GM15510 (cell line): ENCODE results near the gene PTPRF.

Source experiments
- POLR2A ChIP-seq: IDR thresholded peaks from 3 replicates; pipeline ENCODE4 v1.6.1; 2011; ENCODE audit warnings: borderline replicate concordance; ENCODE audit not compliant: insufficient read length; ENCODE audit errors: extremely low read depth

The PTPRF gene

DNA sequence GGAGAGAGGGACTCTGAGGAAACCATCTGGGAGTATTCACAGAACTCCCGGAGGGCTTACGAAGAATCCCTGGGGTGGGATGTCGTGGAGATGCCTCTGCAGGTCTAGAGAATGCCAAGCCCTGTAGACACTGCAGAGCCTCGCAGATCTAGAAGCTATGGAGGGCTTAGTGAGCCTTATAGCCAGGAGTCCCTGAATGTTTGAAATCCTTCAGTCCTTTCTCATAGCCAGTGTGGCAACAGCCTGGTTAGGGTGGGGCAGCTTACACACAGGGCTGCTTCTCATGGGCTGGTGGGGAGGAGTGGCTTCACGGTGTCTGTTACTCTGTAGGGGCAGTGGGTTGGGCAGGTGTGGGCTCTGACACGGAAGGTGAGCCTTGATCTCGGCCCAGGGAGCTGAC, 75.1 kb downstream of the PTPRF start:
- no peak for TF ChIP-seq POLR2A

DNA sequence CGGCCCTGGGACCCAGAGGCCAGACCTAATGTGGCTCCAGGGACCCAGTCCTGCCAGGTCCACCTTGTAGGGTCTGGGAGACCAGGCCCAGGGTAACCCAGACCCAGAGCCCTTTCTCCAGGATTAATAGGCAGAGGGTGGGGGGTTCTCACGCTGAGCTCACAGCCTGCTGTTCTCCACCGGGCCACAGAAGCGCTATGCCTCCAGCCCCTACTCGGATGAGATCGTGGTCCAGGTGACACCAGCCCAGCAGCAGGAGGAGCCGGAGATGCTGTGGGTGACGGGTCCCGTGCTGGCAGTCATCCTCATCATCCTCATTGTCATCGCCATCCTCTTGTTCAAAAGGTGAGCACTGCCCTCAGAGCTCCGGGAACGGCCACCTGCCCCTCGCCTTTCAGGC, 75.9 kb downstream of the PTPRF start:
- no peak for TF ChIP-seq POLR2A

DNA sequence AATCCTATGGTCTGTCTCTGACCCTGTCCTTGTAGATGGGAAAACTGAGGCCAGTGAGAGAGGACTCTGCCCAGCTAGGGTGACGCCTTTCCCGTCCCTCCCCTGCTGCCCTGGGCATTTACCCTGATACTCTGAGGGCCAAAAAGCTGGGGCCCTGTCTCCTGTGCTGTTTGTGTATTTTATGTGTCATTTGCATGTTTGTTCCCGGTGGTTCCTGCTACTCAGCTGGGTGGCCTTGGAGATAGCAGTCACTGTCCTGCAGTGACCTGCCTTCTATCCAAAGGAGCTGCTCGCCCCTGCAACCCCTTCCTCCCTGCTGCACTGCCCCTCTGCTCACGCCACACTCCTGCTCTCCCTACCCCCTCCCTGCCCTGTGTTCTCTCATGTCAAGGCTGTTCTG, 78.1 kb downstream of the PTPRF start:
- no peak for TF ChIP-seq POLR2A

DNA sequence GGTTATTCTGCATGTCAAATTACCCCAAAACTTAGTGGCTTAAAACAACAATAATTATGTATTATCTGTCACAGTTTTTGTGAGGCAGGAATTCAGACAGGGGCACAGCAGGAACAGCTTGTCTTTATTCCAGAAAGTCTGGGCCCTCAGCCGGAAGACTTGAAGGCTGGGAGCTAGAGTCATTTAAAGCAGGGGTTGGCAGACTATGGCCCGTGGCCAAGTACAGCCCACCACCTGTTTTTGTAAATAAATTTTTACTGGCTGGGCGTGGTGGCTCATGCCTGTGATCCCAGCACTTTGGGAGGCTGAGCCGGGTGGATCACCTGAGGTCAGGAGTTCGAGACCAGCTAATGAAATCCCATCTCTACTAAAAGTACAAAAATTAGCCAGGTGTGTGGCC, 79.7 kb downstream of the PTPRF start:
- no peak for TF ChIP-seq POLR2A

DNA sequence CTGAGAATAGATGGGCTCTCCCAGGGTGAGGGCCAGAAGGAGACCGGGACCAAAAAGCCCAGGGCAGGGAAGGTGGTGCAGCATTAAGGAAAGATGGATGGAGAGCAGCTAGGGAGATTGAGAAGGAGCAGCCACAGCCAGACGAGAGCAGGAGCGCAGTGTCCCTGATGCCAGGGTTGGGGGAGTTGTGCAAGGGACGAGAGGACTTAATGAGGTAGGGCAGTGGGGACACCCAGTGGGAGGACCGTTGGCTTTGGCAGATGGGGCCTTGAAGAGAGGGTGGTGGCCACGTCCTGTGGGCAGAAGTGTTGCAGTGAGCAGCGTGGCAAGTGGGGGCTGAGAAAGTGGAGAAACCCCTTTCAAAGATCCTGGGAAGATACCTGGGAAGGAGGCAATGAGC, 81.3 kb downstream of the PTPRF start:
- no peak for TF ChIP-seq POLR2A

DNA sequence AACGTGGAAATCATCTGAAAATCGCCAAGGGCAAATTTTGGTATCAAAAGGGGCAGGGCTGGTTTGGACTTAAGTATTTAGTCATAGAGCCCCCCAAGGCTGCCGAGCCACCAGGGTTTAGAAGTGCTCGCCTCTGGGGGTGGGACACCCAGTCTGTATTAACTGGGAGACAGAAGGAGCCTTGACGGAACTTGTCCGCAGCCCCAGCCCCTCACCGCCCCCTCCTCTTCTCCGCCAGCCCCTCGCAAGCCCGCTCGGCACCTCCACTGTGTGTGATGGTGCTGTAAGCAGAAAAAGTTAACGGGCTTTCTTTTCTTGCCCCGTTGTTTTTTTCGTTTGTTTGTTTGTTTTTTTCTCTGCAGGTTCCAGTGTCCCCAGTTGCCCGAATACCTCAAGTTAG, 81.7 kb downstream of the PTPRF start:
- no peak for TF ChIP-seq POLR2A

DNA sequence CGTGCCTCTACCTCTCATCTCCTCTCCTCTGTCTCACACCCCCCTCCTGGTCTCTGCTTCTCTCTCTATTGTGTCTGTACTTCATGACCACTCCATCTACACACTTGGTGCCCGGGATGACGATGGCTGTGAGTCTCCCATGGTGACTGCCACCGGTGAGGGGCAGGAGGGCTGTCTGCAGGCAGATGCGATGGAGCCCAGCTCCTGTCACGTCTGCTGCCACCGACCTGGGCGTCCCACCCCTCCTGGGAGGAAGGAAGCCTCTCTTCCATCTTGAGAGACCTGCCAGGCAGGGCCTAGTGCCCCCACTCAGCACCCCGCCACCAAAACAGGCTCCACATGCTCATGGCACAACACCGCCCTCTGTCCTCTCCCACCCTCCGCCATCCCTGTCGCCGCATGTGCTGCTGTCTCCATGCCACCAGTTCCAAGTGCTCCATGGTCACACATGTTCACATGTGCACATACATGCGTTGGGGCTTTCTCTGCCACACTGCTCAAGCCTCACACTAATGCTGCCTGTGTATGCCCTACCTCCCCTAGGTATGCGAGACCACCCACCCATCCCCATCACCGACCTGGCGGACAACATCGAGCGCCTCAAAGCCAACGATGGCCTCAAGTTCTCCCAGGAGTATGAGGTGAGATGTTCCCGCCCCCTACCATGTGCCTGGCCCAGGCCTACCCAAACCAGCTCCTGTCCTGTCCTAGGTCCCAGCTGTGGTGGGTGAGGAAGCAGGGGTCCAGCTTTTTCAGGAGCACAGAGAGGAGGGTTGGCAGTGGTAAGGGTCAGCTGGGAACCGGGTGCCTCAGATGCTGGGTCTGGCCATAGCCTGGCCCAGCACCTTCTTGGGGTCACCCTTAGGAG, 82.6 kb downstream of the PTPRF start:
- TF ChIP-seq POLR2A = no peak

DNA sequence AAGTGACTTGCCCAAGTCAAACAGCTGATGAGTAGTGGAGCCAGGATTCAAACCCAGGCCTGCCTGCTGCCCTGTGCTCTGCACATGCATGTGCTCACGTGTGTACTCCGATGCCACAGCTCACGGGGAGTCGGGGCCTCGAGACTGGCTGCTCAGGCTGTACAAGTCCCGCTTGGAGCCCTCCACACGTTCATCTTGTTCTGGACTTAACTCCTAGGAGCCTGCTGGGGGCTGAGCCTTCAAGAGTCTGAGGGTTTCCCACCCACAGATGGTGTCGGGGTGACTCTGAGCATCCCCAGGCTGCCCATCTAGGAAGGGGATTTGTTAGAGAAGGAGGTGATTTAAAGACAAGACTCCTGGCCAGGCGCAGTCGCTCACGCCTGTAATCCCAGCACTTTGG, 83.5 kb downstream of the PTPRF start:
- TF ChIP-seq POLR2A = no peak

DNA sequence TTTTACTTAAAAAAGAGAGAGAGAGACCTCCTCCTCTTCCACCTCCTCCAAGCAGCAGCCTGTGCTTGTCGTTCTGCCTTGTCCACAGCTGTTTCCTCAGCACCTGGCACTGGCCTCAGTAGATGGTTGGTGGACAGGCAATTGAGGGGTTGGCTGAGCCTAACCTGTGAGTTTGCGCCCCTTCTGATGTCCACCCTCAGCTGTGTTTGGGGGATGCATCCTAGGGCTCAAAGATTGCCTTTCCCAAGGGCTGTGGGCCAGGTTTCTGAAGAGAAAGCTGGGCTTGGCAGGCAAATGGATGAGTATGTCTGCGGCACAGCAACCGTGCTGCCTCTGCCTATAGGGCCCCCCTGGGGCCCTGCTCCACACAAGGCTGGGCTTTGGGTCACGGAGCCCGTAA, 84.2 kb downstream of the PTPRF start:
- no peak for TF ChIP-seq POLR2A

DNA sequence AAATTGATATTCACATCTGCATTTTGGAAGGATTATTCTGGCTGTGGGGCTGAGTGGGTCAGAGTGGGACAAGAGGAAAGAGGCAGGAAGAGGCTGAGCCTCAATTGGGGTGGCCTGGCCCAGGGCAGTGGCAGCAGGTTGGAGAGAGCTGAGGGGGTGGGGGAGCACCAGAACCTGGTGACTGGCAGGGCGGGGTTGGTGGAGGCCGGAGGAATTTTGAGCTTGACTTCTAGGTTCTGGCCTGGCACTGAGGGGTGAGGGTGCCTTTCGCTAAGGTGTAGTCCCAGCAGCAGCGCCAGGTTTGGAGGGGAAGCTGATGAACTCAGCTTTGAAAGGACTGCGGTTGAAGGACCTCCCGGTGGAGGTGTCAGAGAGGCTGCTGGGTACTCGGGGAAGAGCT, 85.7 kb downstream of the PTPRF start:
- no peak for TF ChIP-seq POLR2A

DNA sequence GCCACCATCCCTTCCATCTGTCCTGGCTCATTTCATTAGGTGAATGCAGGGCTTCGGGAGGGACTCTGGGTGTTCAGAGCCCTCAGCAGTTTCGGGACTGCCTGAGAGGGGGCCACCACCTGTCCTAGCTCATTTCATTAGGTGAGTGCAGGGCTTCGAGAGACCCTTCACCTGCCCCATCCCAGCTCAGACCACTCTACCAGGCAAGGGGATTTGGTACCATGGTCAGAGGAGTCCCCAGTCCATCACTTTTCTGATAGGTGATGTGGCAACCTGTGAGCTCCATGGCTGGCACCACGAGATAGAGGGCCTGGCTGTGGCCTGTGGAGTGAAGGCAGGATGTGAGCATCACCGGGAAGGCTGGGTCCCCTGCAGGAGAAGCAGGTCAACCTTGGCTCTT, 86.3 kb downstream of the PTPRF start:
- no peak for TF ChIP-seq POLR2A

DNA sequence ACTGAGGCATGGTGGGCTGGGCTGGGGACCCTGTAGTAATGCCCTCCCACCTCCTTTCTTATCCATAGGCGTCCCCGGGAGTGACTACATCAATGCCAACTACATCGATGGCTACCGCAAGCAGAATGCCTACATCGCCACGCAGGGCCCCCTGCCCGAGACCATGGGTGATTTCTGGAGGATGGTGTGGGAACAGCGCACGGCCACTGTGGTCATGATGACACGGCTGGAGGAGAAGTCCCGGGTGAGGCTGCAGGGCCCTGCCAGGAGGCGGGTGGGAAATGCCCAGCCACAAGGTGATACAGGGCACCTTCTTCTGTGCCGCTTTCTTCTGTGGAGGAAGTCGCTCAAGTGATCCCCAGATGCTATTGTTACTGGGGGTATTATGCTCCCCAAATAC, 87.0 kb downstream of the PTPRF start:
- no peak for TF ChIP-seq POLR2A

DNA sequence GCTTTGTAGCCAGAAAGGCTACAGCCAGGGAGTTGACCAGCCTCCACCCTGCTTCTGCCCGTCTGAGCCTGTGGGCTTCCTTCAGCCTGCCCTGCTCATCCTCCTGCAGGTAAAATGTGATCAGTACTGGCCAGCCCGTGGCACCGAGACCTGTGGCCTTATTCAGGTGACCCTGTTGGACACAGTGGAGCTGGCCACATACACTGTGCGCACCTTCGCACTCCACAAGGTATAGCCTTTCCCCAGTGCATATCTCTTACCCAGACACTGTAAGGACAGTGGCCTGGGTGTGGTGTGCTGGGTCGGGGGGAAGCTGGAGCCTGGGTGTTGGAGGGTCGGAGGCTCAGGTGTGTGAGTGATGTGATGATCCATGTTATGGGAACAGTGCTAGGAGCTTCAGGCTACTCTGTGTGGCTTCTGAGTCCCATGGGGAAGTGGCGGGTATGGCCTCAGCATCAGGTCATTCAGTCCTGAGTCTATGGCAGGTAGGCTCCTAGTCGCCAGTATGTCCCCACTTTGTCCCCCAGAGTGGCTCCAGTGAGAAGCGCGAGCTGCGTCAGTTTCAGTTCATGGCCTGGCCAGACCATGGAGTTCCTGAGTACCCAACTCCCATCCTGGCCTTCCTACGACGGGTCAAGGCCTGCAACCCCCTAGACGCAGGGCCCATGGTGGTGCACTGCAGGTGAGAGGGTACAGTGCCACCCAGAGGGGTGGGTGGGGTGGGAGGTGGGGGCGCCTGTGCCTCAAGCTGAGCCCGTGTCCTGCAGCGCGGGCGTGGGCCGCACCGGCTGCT, 88.0 kb downstream of the PTPRF start:
- TF ChIP-seq POLR2A = no peak

DNA sequence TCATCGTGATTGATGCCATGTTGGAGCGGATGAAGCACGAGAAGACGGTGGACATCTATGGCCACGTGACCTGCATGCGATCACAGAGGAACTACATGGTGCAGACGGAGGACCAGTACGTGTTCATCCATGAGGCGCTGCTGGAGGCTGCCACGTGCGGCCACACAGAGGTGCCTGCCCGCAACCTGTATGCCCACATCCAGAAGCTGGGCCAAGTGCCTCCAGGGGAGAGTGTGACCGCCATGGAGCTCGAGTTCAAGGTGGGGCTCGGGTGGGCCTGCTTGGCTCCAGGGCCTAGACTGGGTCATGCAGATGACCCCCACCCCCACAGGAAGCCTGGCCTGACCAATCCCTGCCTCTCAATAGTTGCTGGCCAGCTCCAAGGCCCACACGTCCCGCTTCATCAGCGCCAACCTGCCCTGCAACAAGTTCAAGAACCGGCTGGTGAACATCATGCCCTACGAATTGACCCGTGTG, 88.7 kb downstream of the PTPRF start:
- no peak for TF ChIP-seq POLR2A

DNA sequence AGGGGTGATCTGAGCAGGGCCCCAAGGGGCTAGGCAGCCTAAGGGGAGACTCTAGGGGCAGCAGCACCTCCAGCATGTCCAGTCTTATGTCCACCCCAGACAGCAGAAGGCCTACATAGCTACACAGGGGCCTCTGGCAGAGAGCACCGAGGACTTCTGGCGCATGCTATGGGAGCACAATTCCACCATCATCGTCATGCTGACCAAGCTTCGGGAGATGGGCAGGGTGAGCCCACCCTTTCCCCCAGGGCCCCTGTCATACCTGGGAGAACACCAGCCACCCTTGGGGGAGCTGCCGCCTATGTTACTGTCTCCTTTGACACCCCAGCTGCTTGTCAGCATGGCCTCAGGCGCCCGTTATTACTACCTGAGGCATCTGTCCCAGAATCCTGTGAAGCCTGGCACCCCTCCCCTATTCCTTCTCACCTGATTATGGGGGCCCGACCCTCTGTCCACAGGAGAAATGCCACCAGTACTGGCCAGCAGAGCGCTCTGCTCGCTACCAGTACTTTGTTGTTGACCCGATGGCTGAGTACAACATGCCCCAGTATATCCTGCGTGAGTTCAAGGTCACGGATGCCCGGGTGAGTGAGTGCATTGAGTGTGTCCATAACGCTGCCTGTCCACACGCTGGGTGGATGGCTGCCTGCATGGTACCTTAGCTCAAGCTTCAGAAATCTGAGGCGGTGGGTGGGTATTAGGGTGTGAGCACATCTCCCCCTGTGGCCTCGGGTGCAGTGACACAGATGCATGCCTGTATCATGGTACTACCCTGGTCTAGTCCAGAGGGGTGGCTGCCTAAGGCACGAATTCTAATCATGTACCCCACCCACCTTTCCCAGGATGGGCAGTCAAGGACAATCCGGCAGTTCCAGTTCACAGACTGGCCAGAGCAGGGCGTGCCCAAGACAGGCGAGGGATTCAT, 89.6 kb downstream of the PTPRF start:
- TF ChIP-seq POLR2A = no peak
